Pancreas (tissue), 10 donors: ENCODE results near the gene POPDC2. TPM values are rescaled to one million over a fixed set of nuclear protein-coding genes. Genes with fewer than 3 reads are reported as not detected.
"Not testable (repeated sequence)": the region's sequence is repeated elsewhere in the genome, so short reads cannot be mapped to it uniquely, and the experiment has no call there.

Source experiments
- ATAC-seq, 4 donors: fragments of 200-7000 bp; cut with Tn5 transposase; one replicate each; pipeline versions ENCODE4 v1.8.0 to v1.9.1; 2020; ENCODE audit warnings: mild to moderate bottlenecking in 4 of 4, moderate library complexity in 4 of 4
- DNase-seq, 6 donors: peaks; one replicate each; pipeline ENCODE4 v3.0.0-alpha.2; 2020
- FAIRE-seq: peaks from 2 replicates; lab custom pipeline; 2012; peaks lifted over from hg19 to GRCh38; lab: Jason Lieb, UNC
- H3K27ac ChIP-seq, 4 donors: fragments of 200-600 bp; sonication (generic); 1 replicate in 3 of 4; 2 replicates in 1 of 4; pipeline versions ENCODE4 v1.5.0 to v1.8.0; 2020
- H3K27me3 ChIP-seq, 4 donors: fragments of 200-600 bp; one replicate each; pipeline ENCODE4 v1.8.0; 2021
- H3K36me3 ChIP-seq, 3 donors: fragments of 200-600 bp; sonication (generic) in 1 of 3; one replicate each; pipeline versions ENCODE4 v1.5.0 to v1.8.0; 2020 to 2021
- H3K4me1 ChIP-seq, 3 donors: fragments of 200-600 bp; one replicate each; pipeline ENCODE4 v1.8.0; 2021
- H3K4me3 ChIP-seq, 4 donors: fragments of 200-600 bp; sonication (generic) in 2 of 4; one replicate each; pipeline versions ENCODE4 v1.5.0 to v1.8.0; 2020 to 2021
- H3K9me3 ChIP-seq, 4 donors: fragments of 200-600 bp; one replicate each; pipeline ENCODE4 v1.8.0; 2021
- CTCF ChIP-seq, 4 donors: fragments of 200-600 bp; sonication (generic) in 3 of 4; IDR thresholded peaks; one replicate each; pipeline versions ENCODE4 v1.5.0 to v1.8.0; 2021; ENCODE audit warnings: antibody characterized with exemption in 4 of 4
- WGBS, 2 donors: extraction: QIAGEN DNeasy Blood & Tissue Kit; methylation state at CpG; one replicate each; pipeline ENCODE4 v1.1.7; 2013; 5-methylcytosine and 5-hydroxymethylcytosine counted together
- intact Hi-C, 3 donors: fragments of 100-400 bp; cut with DNase I; formaldehyde crosslinking; loops; one replicate each; pipeline versions ENCODE4 v1.11.1 to v1.14.2; 2022
- polyA plus RNA-seq, 2 donors: library from polyadenylated mRNA; stranded (reverse); fragments of 200-250 nt; gene quantifications; one replicate each; pipeline ENCODE4 v1.2.3, GENCODE V29; 2013
- total RNA-seq, 6 donors: library from RNA; stranded (reverse); fragmentation: NEBNext Ultra II Directional in 4 of 6; extraction: Animal tissue kit (Norgen Biotek cat#: 25700) in 4 of 6; gene quantifications; one replicate each; pipeline versions ENCODE4 v1.2.1 to v1.2.4, GENCODE V29; 2021 to 2023
- donor health status: healthy with polysubstance abuse.
- donor health status: DM: no; HTN: no; CAD: no; lungs with moderate emphysema.
- donor health status: DM: no; HTN: no; CAD: no.
- donor health status: control.
- donor health status: control.
- donor health status: Bipolar disorder and iron deficiency.
- donor health status: DM: yes; HTN: yes; CAD: no.
- donor health status: DM: no; HTN: no; CAD: no.
- donor health status: DM: no; HTN: no; CAD: no.
- donor health status: DM: yes; HTN: yes; CAD: no.

POPDC2 gene
- total and polyA plus RNA-seq, 8 donors, result 0.52 to 6.7 (median 1.3) TPM

- H3K9me3 ChIP-seq, result no peaks in the 10 kb centered on the region
- no peaks in the 10 kb centered on the region for H3K36me3 ChIP-seq
- intact Hi-C loops, result no loop called here
- peak in 2 of 4 donors; percentile 8 to 18 for ATAC-seq
- no peak for TF ChIP-seq CTCF (IDR thresholded peaks at IDR 0.05)
- H3K4me1 ChIP-seq, result peaks cover 6 to 24% (median 11%) of the 10 kb centered on the region in 3 donors
- 84% methylated on average over 7 of the region's 7 CpGs for WGBS, 2 donors
- DNase-seq, result no peak
- H3K4me3 ChIP-seq, result no peak overlapping the region
- H3K27me3 ChIP-seq, result no peaks in the 10 kb centered on the region
- FAIRE-seq, result no peak
- no peak overlapping the region for H3K27ac ChIP-seq
These were observed 64.6 kb downstream of the POPDC2 start for GRCh38 chr3:119595639-119596334.

GRCh38 chr3:119594929-119595328 is 65.5 kb downstream of the POPDC2 start:
- H3K4me1 ChIP-seq, result peaks cover 6 to 24% (median 11%) of the 10 kb centered on the region in 3 donors
- ATAC-seq, H3K27ac ChIP-seq, H3K27me3 ChIP-seq, H3K9me3 ChIP-seq, intact Hi-C loops, FAIRE-seq, H3K36me3 ChIP-seq, H3K4me3 ChIP-seq, DNase-seq: not testable (repeated sequence)
- WGBS, 2 donors, result 91 to 95% methylated on average over 1 of the region's 1 CpG

- TF ChIP-seq CTCF (IDR thresholded peaks at IDR 0.05), result no peak
- FAIRE-seq (no peak), DNase-seq (no peak), ATAC-seq (no peak)
- intact Hi-C loops, result no loop called here
- H3K4me1 ChIP-seq, result peaks cover 6 to 24% (median 11%) of the 10 kb centered on the region in 3 donors
- H3K36me3 ChIP-seq, result no peaks in the 10 kb centered on the region
- WGBS, 2 donors, result 80 to 92% methylated on average over 5 of the region's 5 CpGs
- no peak overlapping the region for H3K4me3 ChIP-seq
- H3K27ac ChIP-seq, result no peak overlapping the region
- H3K9me3 ChIP-seq, result no peaks in the 10 kb centered on the region
- H3K27me3 ChIP-seq, result no peaks in the 10 kb centered on the region
These were observed 66.3 kb downstream of the POPDC2 start for GRCh38 chr3:119594066-119594465.

GRCh38 chr3:119592861-119593260 is 67.5 kb downstream of the POPDC2 start:
- no peak overlapping the region for H3K27ac ChIP-seq
- H3K4me3 ChIP-seq, result no peak overlapping the region
- no peaks in the 10 kb centered on the region for H3K9me3 ChIP-seq
- no peak for TF ChIP-seq CTCF (IDR thresholded peaks at IDR 0.05)
- intact Hi-C loops, result no loop called here
- DNase-seq (no peak), FAIRE-seq (no peak), ATAC-seq (no peak)
- H3K27me3 ChIP-seq, result no peaks in the 10 kb centered on the region
- WGBS, 2 donors, result 53 to 71% methylated on average over 1 of the region's 1 CpG
- peaks cover 2 to 13% (median 7%) of the 10 kb centered on the region in 3 donors for H3K4me1 ChIP-seq
- no peaks in the 10 kb centered on the region for H3K36me3 ChIP-seq

Other genes with a start within 250 kb of the POPDC2 start
- 10 to 100 TPM; 19.4 to 41.4 (median 34.8) TPM for gene TMEM39A, start 197.0 kb downstream of the POPDC2 start, total RNA-seq
- gene TMEM39A, start 197.0 kb downstream of the POPDC2 start, polyA plus RNA-seq, result 10 to 100 TPM; 12.2 to 15.2 TPM
- 10 to 100 TPM in 3 of 6 donors, 1 to 10 TPM in 3; 6.6 to 13.8 (median 10.1) TPM for gene POGLUT1, start 191.6 kb downstream of the POPDC2 start, total RNA-seq
- 1 to 10 TPM; 5.8 to 7.3 TPM for gene POGLUT1, start 191.6 kb downstream of the POPDC2 start, polyA plus RNA-seq
- gene TIMMDC1, start 162.0 kb downstream of the POPDC2 start, total RNA-seq, result 10 to 100 TPM; 28.8 to 50.7 (median 38.3) TPM
- 10 to 100 TPM; 28.9 to 48.5 TPM for gene TIMMDC1, start 162.0 kb downstream of the POPDC2 start, polyA plus RNA-seq
- under 1 TPM; 0.25 to 0.66 (median 0.37) TPM for gene CD80, start 101.0 kb downstream of the POPDC2 start, total RNA-seq
- gene CD80, start 101.0 kb downstream of the POPDC2 start, polyA plus RNA-seq, result under 1 TPM in 1 of 2 donors, not detected in 1; 0.14 TPM
- gene ADPRH, start 81.1 kb downstream of the POPDC2 start, total RNA-seq, result 1 to 10 TPM; 4.6 to 9.5 (median 5.9) TPM
- gene ADPRH, start 81.1 kb downstream of the POPDC2 start, polyA plus RNA-seq, result 1 to 10 TPM; 2.7 to 3.0 TPM
- gene PLA1A, start 62.7 kb downstream of the POPDC2 start, total RNA-seq, result 1 to 10 TPM in 5 of 6 donors, under 1 TPM in 1; 0.95 to 3.2 (median 1.3) TPM
- gene PLA1A, start 62.7 kb downstream of the POPDC2 start, polyA plus RNA-seq, result 1 to 10 TPM; 1.2 to 3.6 TPM
- 10 to 100 TPM; 13.6 to 24.6 (median 18.6) TPM for gene COX17, start 16.8 kb upstream of the POPDC2 start, total RNA-seq
- 100 to 1,000 TPM; 118 to 124 TPM for gene COX17, start 16.8 kb upstream of the POPDC2 start, polyA plus RNA-seq
- gene CFAP91, start 42.4 kb upstream of the POPDC2 start, total RNA-seq, result 10 to 100 TPM in 4 of 6 donors, 1 to 10 TPM in 2; 8.6 to 20.9 (median 13.3) TPM
- gene CFAP91, start 42.4 kb upstream of the POPDC2 start, polyA plus RNA-seq, result 10 to 100 TPM in 1 of 2 donors, 1 to 10 TPM in 1; 9.2 to 14.9 TPM
- under 1 TPM; 0.12 to 0.31 (median 0.19) TPM for gene NR1I2, start 121.5 kb upstream of the POPDC2 start, total RNA-seq
- gene NR1I2, start 121.5 kb upstream of the POPDC2 start, polyA plus RNA-seq, result under 1 TPM; 0.26 to 0.30 TPM